HepG2 (cell line): ENCODE data around the gene WDR91. TPM values are rescaled to one million over a fixed set of nuclear protein-coding genes. Genes with fewer than 3 reads are reported as not detected.
A peak's percentile ranks its signal among the peaks of the same experiment; 100 is the strongest.

Experiments used
- CREB3 ChIP-seq: sonication (generic); formaldehyde crosslinking; IDR thresholded peaks from 2 replicates; pipeline ENCODE4 v1.5.0; 2020; ENCODE audit warnings: missing genetic modification reagents
- CREM ChIP-seq, 2 experiments: sonication (generic) in 1 of 2; formaldehyde crosslinking in 1 of 2; IDR thresholded peaks; 2 replicates each; pipeline versions ENCODE4 v1.4.0 to v1.6.1; 2016 to 2020; ENCODE audit warnings: antibody characterized with exemption in 1 of 2, mild to moderate bottlenecking in 1 of 2, missing genetic modification reagents in 1 of 2
- DNMT1 ChIP-seq: sonication (generic); formaldehyde crosslinking; IDR thresholded peaks from 2 replicates; pipeline ENCODE4 v1.5.1; 2020; ENCODE audit warnings: mild to moderate bottlenecking, missing genetic modification reagents
- E2F5 ChIP-seq: sonication (generic); formaldehyde crosslinking; conservative IDR thresholded peaks from 2 replicates; pipeline ENCODE4 v1.4.0; 2020; ENCODE audit warnings: missing genetic modification reagents
- JUN ChIP-seq: sonication (generic); formaldehyde crosslinking; IDR thresholded peaks from 2 replicates; pipeline ENCODE4 v1.4.0; 2020; ENCODE audit warnings: mild to moderate bottlenecking, missing genetic modification reagents
- LCORL ChIP-seq, 2 experiments: fragments of 450-650 bp in 1 of 2; sonication (generic) in 1 of 2; formaldehyde crosslinking in 1 of 2; IDR thresholded peaks; 2 replicates each; pipeline versions ENCODE4 v1.5.0 to v1.6.1; 2017 to 2020; ENCODE audit warnings: antibody characterized with exemption in 1 of 2, missing genetic modification reagents in 1 of 2
- NR2F6 ChIP-seq, 2 experiments: IDR thresholded peaks; 2 replicates each; pipeline ENCODE4 v1.6.1; 2016; ENCODE audit warnings: antibody characterized with exemption in 1 of 2, mild to moderate bottlenecking in 1 of 2
- PAF1 ChIP-seq: IDR thresholded peaks from 2 replicates; pipeline ENCODE4 v1.6.1; 2016; ENCODE audit warnings: missing genetic modification reagents, missing compliant biosample characterization
- PCBP1 ChIP-seq: fragments of 200-400 bp; formaldehyde crosslinking; IDR thresholded peaks from 2 replicates; pipeline ENCODE4 v1.6.1; 2017; ENCODE audit warnings: mild to moderate bottlenecking, low read depth, low read length, borderline replicate concordance
- PHF21A ChIP-seq: sonication (generic); formaldehyde crosslinking; IDR thresholded peaks from 2 replicates; pipeline ENCODE4 v1.5.0; 2020; ENCODE audit warnings: mild to moderate bottlenecking, missing genetic modification reagents
- REPIN1 ChIP-seq: sonication (generic); formaldehyde crosslinking; IDR thresholded peaks from 2 replicates; pipeline ENCODE4 v1.8.0; 2022; ENCODE audit warnings: missing genetic modification reagents, low read depth, mild to moderate bottlenecking, borderline replicate concordance
- SMAD9 ChIP-seq: sonication (generic); formaldehyde crosslinking; IDR thresholded peaks from 2 replicates; pipeline ENCODE4 v1.5.1; 2020; ENCODE audit warnings: mild to moderate bottlenecking, missing genetic modification reagents
- ZBTB10 ChIP-seq: sonication (generic); formaldehyde crosslinking; IDR thresholded peaks from 2 replicates; pipeline ENCODE4 v1.4.0; 2020; ENCODE audit warnings: missing genetic modification reagents, borderline replicate concordance
- ZFYVE20 ChIP-seq: sonication (generic); formaldehyde crosslinking; IDR thresholded peaks from 2 replicates; pipeline ENCODE4 v1.8.0; 2023; ENCODE audit warnings: low read depth, mild to moderate bottlenecking, moderate library complexity, missing genetic modification reagents, borderline replicate concordance
- ZNF234 ChIP-seq: sonication (generic); formaldehyde crosslinking; conservative IDR thresholded peaks from 2 replicates; pipeline ENCODE4 v1.5.1; 2020; ENCODE audit warnings: mild to moderate bottlenecking, missing genetic modification reagents
- ZNF264 ChIP-seq: sonication (generic); formaldehyde crosslinking; IDR thresholded peaks from 2 replicates; pipeline ENCODE4 v1.4.0; 2020; ENCODE audit warnings: missing genetic modification reagents
- ZNF574 ChIP-seq: sonication (generic); formaldehyde crosslinking; IDR thresholded peaks from 2 replicates; pipeline ENCODE4 v1.4.0; 2020; ENCODE audit warnings: missing genetic modification reagents
- ZNF816 ChIP-seq: sonication (generic); formaldehyde crosslinking; IDR thresholded peaks from 2 replicates; pipeline ENCODE4 v1.8.0; 2022; ENCODE audit warnings: missing genetic modification reagents, mild to moderate bottlenecking, borderline replicate concordance
- ZSCAN5A ChIP-seq: sonication (generic); formaldehyde crosslinking; IDR thresholded peaks from 2 replicates; pipeline ENCODE4 v1.8.0; 2022; ENCODE audit warnings: mild to moderate bottlenecking, missing genetic modification reagents, borderline replicate concordance
- polyA plus RNA-seq, 8 experiments: library from polyadenylated mRNA; depleted of rRNA in 3 of 8; stranded (reverse) in 7 of 8; unstranded in 1 of 8; fragments of >200 nt; fragmentation: Illumina TruSeq in 4 of 8; extraction: Trizol in 4 of 8; gene quantifications; 2 replicates each; pipeline versions ENCODE4 v1.2.1 to v1.2.3, GENCODE V29; 2011 to 2016; ENCODE audit warnings: low read depth in 4 of 8, missing spikeins in 1 of 8, mixed read lengths in 1 of 8; ENCODE audit not compliant: insufficient read depth in 1 of 8
- total RNA-seq, 5 experiments: library from RNA; depleted of rRNA; stranded (reverse); fragments of >200 nt; fragmentation: Illumina TruSeq; extraction: Trizol; gene quantifications; 2 replicates each; pipeline ENCODE4 v1.2.3, GENCODE V29; 2016; ENCODE audit warnings: low read depth in 1 of 5

The WDR91 gene
- total and polyA plus RNA-seq, 2 of the 13 experiments (the other 11 are each of a cell fraction or from before 2014, with no cell fraction given): 11.6 to 12.1 TPM

DNA sequence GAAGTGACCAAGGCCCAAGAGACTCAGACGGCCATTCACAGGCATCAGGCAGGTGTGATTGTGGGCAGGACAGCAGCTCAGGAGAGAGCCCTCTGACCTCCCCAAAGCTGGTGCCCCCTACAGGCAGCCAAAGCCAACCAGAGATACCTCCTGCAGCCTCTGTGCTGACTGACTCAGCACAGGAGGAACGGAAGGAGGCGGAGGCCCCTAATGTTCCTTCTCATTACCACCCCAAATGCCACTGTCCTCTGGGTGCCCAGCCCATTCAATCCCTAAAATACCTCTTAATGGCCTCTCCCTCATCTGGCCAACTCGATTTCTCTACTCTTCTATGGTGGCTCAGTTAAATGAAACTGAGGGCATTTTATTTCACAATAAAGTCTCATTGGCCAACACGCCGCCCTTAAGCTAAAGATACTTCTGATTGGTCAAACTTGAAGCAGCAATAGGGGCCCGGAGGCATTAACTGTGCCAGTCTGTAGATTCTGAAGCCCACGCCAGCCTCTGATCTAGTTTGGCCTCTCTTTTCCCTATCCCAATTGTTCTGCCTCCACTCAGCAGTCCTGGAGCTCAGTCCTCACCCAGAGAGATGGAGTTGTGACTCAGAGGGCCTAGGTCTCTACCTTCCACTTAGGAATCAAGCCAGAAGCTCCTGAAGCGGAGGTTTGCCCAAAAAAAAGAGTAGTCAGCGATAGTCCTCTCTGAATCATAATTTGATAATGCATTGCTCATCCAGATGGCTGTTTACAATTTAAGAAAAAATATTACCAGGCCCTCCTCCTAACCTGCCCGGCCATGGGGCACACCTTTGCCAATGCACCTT lies 42.0 kb downstream of the WDR91 start (continued):
- no peak for TF ChIP-seq ZNF816 (CRISPR knock-in tag)
- peak; percentile 78; the same call in 1 of the 2 replicates for TF ChIP-seq PAF1 (CRISPR knock-in tag)
- TF ChIP-seq ZNF574: peak; percentile 63; the same call in 1 of the 2 replicates
- TF ChIP-seq E2F5 (CRISPR knock-in tag): no peak
- TF ChIP-seq NR2F6 (IDR thresholded peaks at IDR 0.05): peak; percentile 57; the same call in 1 of the 2 replicates
- peak; percentile 67; the same call in 1 of the 2 replicates for TF ChIP-seq NR2F6 (CRISPR knock-in tag; IDR thresholded peaks at IDR 0.05)
- TF ChIP-seq SMAD9: no peak
- TF ChIP-seq ZNF234: no peak
- no peak for TF ChIP-seq CREM (IDR thresholded peaks at IDR 0.05)
- TF ChIP-seq CREM (CRISPR knock-in tag; IDR thresholded peaks at IDR 0.05): no peak
- no peak for TF ChIP-seq CREB3 (CRISPR knock-in tag)
- no peak for TF ChIP-seq JUN (CRISPR knock-in tag)
- TF ChIP-seq ZSCAN5A: no peak; the same call in 1 of the 2 replicates
- TF ChIP-seq LCORL (IDR thresholded peaks at IDR 0.05): no peak
- 0 out of 2 replicates have a peak, but pooled peaks have one; percentile 32 for TF ChIP-seq LCORL (CRISPR knock-in tag; IDR thresholded peaks at IDR 0.05)
- TF ChIP-seq ZBTB10 (CRISPR knock-in tag): no peak
- TF ChIP-seq REPIN1 (CRISPR knock-in tag): no peak
- TF ChIP-seq ZNF264 (CRISPR knock-in tag): no peak
- TF ChIP-seq PHF21A (CRISPR knock-in tag): peak; percentile 54; the same call in 1 of the 2 replicates
- TF ChIP-seq PCBP1: no peak
- TF ChIP-seq ZFYVE20 (CRISPR knock-in tag): no peak
- no peak for TF ChIP-seq DNMT1 (CRISPR knock-in tag)
